ENCODE results near the gene DBNL.
A peak's percentile ranks its signal among the peaks of the same experiment; 100 is the strongest.
"Not testable (repeated sequence)": the region's sequence is repeated elsewhere in the genome, so short reads cannot be mapped to it uniquely, and the experiment has no call there.

DBNL gene

GRCh38 chr7:44044315-44045225, at the start of gene DBNL:
Gene DBNL, plus strand, starts transcription at chr7:44044702. Its CDS starts 36 bp downstream, at chr7:44044738.
- DNase-seq: peak; percentile 96

GRCh38 chr7:43997532-43997931, 47.0 kb upstream of the DBNL start, which contains the start of gene SPDYE1:
Gene SPDYE1, plus strand, starts transcription at chr7:43997897. Its CDS starts 2,053 bp downstream, at chr7:43999950.
- DNase-seq: not testable (repeated sequence)

- not testable (repeated sequence) for DNase-seq
Observed at GRCh38 chr7:44012081-44012480, 32.4 kb upstream of the DBNL start.

- not testable (repeated sequence) for DNase-seq
Observed at GRCh38 chr7:44015090-44015489, 29.4 kb upstream of the DBNL start.

- peak; percentile 99 for DNase-seq
Observed at GRCh38 chr7:44018857-44019807, 25.4 kb upstream of the DBNL start.

GRCh38 chr7:44019825-44020224, 24.7 kb upstream of the DBNL start:
- not testable (repeated sequence) for DNase-seq

- not testable (repeated sequence) for DNase-seq
Observed at GRCh38 chr7:44022069-44022468, 22.4 kb upstream of the DBNL start.

- DNase-seq: not testable (repeated sequence)
Observed at GRCh38 chr7:44022796-44023467, 21.6 kb upstream of the DBNL start.

- not testable (repeated sequence) for DNase-seq
Observed at GRCh38 chr7:44029433-44029832, 15.1 kb upstream of the DBNL start.

- DNase-seq: not testable (repeated sequence)
Observed at GRCh38 chr7:44030029-44030428, 14.5 kb upstream of the DBNL start.

- DNase-seq: not testable (repeated sequence)
Observed at GRCh38 chr7:44031319-44031718, 13.2 kb upstream of the DBNL start.

GRCh38 chr7:44032031-44032430, 12.5 kb upstream of the DBNL start:
- DNase-seq: not testable (repeated sequence)

GRCh38 chr7:44033971-44034844, 10.3 kb upstream of the DBNL start:
- not testable (repeated sequence) for DNase-seq

GRCh38 chr7:44036364-44036763, 8.1 kb upstream of the DBNL start:
- DNase-seq: peak; percentile 75

GRCh38 chr7:44037951-44038350, 6.6 kb upstream of the DBNL start:
- not testable (repeated sequence) for DNase-seq

GRCh38 chr7:44038553-44038952, 5.9 kb upstream of the DBNL start:
- DNase-seq: not testable (repeated sequence)

- peak; percentile 86 for DNase-seq
Observed at GRCh38 chr7:44038961-44039558, 5.4 kb upstream of the DBNL start.

- not testable (repeated sequence) for DNase-seq
Observed at GRCh38 chr7:44039800-44040492, 4.6 kb upstream of the DBNL start.

GRCh38 chr7:44040493-44040891, 4.0 kb upstream of the DBNL start:
- DNase-seq: peak; percentile 69

GRCh38 chr7:44042221-44042620, 2.3 kb upstream of the DBNL start:
- DNase-seq: no peak

All from stimulated activated CD8-positive, alpha-beta memory T cell treated with anti-CD3 and anti-CD28 coated beads, Interleukin-4, amount 100 ng/mL, for 48 hours (primary cell).